ENCODE data around the gene FOCAD.

FOCAD gene

DNA sequence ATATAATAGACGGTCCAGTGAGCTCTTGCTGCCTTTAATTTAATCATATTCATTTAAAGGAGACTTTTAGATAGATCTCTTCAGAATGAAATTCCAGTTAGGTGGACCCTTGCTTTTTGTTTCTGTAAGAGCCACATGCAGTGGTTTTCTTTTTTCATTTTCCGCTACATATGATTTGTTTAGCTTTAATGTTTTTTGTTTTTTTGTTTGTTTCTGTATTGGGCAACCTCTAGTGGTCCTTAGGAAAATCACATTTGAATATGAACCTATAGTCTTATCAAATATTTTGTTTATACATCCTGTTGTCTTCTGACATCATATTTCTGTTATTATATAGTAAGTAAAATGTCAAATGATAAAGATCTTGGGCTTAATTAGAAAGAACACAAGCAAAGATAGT, 196.6 kb downstream of the FOCAD start:
- no peak for DNase-seq (ENCODE audit: low read depth, low spot score)

GRCh38 chr9:20884985-20885593, 201.0 kb downstream of the FOCAD start:
- peak; percentile 18 for DNase-seq (ENCODE audit: low read depth, low spot score)

DNA sequence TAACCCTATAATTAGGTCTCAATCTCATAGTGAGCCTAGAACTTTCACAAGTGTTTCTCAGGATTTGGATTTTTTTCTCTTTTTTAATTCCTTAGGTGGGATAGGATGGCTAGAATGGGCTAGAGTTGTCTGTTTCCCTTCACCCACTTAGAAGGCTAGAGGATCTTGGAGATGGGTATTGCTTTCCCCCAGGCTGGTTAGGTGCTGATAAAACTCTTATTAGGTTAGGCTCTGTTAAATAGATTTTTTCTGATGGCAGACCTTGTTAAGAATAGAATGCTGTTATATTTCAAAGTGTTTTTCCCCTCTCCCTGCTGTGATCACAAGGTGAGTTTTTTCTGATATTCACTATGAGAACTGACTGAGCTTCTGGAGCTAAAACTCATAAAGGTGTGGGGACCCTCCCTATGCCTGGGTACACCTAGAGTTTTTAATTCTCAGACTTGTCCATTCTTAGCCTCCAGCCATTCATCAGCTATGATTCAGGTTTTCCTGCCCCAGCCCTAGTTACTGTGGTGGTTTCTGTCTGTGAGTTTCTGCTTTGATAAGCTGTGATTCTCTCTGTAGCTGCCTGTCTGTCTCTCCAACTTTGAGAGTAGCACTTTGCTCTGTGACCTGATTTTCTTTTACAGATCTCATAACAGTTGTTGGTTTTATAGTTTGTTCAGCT, 215.0 kb downstream of the FOCAD start:
- DNase-seq (ENCODE audit: low read depth, low spot score): no peak

DNA sequence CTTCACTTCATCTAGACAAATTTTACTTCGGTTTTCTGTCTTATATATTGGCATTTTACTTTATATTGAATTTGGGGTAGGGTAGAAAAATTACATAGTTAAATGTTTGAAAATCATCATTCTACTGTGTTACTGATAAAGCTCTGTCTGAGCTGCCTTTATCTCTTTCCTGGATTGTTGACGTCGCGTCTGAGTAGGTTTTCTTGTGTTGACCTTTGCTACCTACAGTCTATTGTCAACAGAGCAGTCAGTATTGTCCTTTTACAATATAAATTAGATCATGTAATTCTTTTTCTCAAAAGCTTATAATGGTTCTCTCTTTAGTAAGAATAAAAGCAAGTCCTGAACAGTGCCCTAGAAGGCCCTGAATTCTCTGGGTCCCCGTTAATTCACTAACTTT, 219.2 kb downstream of the FOCAD start:
- DNase-seq (ENCODE audit: low read depth, low spot score): no peak

GRCh38 chr9:20904995-20905394, 220.9 kb downstream of the FOCAD start:
- no peak for DNase-seq (ENCODE audit: low read depth, low spot score)

DNA sequence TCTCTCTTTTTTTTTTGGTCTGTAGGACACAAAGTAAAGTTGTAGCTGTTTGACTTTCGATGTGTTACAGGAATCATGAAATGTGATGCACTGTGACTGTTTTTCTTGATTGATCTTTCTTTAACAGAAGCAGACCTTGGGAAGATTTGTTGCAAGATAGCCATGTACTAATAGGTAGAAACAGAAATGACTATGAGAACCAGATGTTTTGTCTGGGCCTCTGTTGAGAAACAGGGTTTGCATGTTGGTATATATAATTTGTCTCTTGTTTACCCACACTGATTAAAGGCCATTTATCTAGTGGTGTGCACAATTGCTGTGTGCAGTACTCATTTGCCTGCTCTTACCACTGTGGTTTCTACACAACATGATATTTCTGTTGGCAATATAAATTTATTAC, 222.3 kb downstream of the FOCAD start:
- DNase-seq (ENCODE audit: low read depth, low spot score): no peak

- DNase-seq (ENCODE audit: low read depth, low spot score): no peak
These were observed 224.4 kb downstream of the FOCAD start for GRCh38 chr9:20908461-20908860.

DNA sequence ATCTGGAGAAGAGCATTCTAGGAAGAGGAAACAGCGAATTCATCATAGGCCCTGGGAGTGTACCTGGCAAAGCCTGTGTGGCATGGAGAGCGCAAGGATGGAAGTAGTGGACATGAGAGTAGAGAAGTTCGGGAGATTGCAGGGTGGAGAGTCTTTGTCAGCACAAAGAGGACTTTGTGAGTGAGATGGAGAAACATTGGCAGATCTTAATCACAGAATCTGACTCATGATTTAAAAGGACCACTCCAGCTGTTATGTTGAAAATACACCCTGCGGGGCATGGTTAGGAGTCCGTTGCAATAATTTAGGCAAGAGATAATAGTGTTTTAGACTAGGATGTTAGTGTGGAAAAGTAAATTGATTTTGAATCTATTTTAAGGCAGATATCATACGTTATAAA, 230.5 kb downstream of the FOCAD start:
- no peak for DNase-seq (ENCODE audit: low read depth, low spot score)

DNA sequence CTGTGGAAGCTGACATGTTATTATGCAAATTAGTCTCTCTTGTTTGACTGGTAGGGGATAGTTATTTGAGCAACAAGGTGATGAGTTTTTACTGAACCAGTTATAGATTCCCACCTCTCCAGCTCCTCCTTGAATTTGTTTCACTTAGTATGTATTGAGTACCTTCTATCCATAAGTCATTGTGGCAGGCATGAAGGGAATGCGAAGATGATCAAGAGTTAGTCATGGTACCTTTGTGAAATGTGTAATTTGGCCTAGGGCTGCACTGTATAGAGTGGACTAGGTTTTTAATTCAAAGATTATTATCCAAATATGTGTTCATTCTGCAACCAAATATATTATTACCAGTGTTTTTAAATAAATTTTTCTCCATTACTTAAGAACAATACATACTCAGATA, 237.3 kb downstream of the FOCAD start:
- DNase-seq (ENCODE audit: low read depth, low spot score): no peak

DNA sequence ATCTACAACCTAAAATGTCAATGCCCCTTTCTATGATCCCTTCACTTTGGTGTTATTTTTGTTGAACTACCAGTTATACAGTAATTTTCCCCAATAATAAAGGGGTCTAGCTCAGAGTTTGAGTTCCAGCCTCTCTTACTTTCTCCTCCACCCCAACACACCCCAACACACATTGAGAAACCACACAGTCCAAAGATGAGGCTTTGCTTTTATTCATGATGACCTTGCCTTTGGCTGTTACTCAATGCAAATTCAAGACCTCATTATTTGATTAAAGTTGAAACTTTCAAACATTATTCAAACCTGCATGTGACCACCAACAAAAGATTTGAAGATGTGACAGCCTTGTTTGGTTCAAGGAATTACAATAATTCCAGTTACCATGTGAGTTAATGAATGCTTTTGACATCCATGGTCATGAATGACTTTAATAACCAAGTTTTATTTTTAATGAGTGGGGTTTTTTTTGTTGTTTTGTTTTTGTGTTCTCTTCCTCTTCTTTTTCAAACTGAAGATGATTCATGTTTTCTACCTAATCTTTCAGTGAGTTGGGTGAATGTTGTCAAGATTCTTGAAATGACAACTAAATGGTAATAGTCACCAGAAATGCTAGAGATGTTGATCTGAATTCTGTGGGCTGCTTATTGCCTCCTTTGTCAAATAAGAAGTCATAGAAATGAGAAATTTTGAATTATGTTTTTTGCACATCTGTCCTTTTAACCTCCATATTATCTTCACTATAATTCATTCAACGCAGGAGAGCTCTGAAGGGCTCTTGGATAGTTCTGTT, 241.4 kb downstream of the FOCAD start:
- no peak for DNase-seq (ENCODE audit: low read depth, low spot score)

GRCh38 chr9:20929276-20929675, 245.2 kb downstream of the FOCAD start:
- no peak for DNase-seq (ENCODE audit: low read depth, low spot score)

DNA sequence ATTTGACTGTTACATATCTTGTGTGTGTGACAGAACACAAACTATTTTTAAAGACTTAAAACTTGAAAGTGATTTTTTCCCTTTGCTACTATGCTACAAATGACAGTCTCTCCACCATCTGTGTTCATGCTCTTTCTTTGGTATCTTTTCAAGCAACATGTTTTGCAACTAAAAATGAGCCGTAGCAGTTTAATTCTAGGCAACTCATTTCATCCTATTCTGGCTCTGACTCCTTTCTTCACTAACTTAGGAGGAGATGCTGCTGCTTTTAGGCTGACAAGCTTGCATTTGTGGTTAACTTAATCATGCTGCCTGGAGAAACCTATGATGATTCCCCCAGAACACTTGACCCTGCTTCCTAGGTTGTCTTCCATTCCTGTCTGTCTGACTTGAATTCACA, 246.8 kb downstream of the FOCAD start:
- DNase-seq (ENCODE audit: low read depth, low spot score): no peak

DNA sequence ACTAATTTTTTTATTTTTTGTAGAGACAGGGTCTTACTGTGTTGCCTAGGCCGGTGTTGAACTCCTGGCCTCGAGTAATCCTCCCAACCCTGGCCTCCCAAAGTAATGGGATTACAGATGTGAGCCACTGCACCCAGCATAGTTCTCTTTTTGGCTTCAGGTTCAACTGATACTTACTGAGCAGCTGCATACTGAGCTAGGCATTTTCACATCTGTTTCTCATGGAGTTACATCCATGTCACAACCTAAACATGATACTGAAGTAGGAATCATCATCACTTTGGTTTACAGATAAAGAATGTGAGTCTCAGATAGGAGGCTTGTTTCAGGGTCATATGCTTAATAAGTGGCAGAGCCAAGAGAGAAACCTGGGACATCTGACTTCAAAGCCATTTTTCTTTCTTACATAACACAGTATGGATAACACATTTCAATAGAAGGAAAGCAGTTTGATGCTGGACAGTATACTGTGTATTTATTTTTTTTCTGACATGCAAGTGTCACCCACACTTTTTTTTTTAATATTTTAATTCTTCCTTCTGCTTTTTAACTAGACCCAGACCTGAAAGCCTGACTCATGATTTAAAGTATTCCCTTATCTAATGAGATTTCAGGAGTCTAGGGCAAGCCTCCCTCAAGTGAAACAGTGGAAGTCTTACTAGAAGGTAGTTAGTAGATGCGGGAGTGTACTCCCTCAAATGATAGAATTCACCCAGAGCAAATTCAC, 256.6 kb downstream of the FOCAD start:
- no peak for DNase-seq (ENCODE audit: low read depth, low spot score)

DNA sequence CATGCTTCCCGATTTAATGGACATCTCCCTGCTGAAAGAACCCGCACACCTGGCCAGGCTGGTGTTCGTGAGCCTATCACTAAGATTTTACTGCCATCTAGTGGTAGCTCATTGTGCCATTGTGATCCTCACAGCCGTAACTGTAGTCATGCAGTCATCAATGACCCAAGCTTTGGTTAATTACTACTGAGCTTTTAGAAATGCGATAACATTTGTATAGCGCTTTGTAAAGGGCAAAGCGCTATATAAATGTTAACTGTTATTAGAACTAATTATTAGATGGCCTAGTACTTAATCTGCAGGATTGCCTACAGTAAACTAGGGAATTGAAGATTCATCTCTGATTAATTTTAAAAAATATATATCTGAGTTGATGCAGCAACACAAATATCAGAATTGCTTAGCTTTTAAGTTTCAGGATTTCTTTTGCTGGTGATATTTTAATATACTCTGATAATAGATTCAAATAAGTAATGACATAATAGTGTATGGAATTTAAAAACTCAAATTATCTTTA, 257.2 kb downstream of the FOCAD start:
- peak; percentile 40 for DNase-seq (ENCODE audit: low read depth, low spot score)

DNA sequence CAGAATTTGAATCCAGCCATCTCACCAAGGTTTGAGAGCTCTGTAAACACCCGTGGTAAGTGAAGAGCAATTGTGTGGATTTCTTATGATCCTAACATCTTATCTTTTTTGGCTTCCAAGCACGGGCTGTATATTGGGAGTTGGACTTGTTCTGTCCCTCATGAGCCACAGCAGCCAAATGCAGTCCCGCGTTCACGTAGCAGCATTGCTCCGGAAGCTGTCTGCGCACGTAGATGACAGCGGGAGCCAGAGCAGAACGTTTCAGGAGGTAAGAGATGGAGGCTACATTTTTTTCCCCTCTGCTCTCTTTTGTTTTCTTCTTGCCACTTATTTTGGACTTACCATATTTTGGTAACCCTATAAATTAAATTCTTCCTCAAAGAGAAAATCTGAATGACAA, 260.4 kb downstream of the FOCAD start:
- DNase-seq (ENCODE audit: low read depth, low spot score): no peak

DNA sequence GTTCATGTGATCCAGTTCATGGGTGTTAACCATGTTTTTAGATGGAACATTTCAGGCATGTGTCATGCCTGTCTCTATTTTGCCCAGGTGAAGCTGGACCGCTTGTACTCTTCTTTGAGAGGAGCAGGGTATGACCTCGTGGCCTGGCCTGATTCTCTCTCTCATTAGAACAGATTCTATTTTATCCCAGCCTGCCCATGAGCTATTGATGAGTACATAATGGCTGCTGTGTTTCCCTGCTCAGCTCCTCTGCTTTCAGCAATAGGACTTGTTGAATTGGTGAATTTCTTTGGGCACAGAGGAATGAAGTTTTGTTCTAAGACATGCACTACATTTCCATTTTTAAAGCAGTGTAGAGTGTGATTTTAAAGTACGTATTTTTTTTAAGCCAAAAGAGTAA, 261.2 kb downstream of the FOCAD start:
- no peak for DNase-seq (ENCODE audit: low read depth, low spot score)

DNA sequence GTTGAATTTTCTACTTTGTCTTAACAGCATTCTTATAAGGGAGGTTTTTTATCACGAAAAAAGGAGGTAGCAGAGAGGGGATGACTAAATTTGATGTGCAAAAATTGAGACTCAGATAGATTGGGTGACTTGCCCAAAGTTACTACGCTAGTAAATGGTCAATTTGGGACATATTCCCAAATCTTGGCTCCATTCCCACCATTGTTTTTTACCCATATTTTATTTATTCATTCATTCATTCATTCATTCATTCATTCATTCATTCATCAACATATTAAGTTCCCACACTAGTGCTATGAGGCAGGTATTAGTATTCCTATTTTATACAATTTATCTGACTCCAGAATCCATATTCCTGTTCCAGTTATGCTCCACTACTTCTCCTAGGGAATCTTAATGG, 261.8 kb downstream of the FOCAD start:
- no peak for DNase-seq (ENCODE audit: low read depth, low spot score)

DNA sequence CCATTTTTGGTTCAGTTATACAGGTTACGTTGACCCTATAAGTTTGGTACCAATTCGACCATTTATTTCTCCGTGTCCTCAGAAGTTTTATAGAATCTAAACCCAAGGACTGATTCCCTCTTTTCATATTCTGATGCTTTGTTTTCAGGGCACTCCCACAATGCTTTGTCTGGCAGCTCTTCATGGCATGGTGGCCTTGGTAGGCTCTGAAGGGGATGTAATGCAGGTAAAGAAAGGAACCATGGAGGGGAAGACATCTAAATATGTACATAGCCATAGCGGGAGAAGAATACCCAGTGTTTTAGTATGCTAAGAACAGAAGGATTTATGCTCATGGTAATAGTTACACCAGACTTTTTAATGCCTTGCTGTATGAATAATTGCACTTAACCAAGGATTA, 264.6 kb downstream of the FOCAD start:
- no peak for DNase-seq (ENCODE audit: low read depth, low spot score)

DNA sequence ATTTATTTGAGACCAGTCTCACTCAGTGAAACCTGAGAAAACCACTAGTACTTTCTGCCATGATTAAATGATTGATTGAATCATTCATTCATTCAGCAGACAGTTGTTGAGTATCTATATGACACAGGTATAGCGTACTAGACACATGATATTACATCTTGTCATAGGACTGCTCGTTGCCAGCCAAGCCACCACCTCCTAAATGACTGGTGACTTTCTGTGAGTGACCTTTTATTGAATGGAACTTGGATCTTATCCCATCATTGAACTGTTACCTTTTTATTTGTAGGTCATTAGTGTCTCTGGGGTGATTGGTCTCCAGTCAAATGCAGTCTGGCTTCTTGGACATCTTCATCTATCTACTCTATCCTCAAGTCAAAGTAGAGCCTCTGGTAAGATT, 266.6 kb downstream of the FOCAD start:
- DNase-seq (ENCODE audit: low read depth, low spot score): no peak

- no peak for DNase-seq (ENCODE audit: low read depth, low spot score)
These were observed 278.6 kb downstream of the FOCAD start for GRCh38 chr9:20962536-20963225.

- no peak for DNase-seq (ENCODE audit: low read depth, low spot score)
These were observed 288.6 kb downstream of the FOCAD start for GRCh38 chr9:20972684-20973083.
